K562 (cell line): ENCODE results near the gene ADGRG1. TPM values are rescaled to one million over a fixed set of nuclear protein-coding genes. Genes with fewer than 3 reads are reported as not detected.

ENCODE experiments used
- COPS2 ChIP-seq: fragments of 450-650 bp; conservative IDR thresholded peaks from 2 replicates; pipeline ENCODE4 v1.6.1; 2016; ENCODE audit warnings: mild to moderate bottlenecking, moderate library complexity
- DPF2 ChIP-seq: fragments of 450-650 bp; IDR thresholded peaks from 2 replicates; pipeline ENCODE4 v1.6.1; 2016
- FOSL1 ChIP-seq: fragments of 200-800 bp; sonication (Bioruptor generic); conservative IDR thresholded peaks from 2 replicates; pipeline ENCODE4 v1.6.1; 2016; ENCODE audit warnings: missing genetic modification characterization, missing compliant biosample characterization
- KLF13 ChIP-seq: fragments of 450-650 bp; IDR thresholded peaks from 2 replicates; pipeline ENCODE4 v1.6.1; 2016; ENCODE audit warnings: missing genetic modification characterization, low read depth, mild to moderate bottlenecking, missing compliant biosample characterization, moderate library complexity, borderline replicate concordance
- NFE2 ChIP-seq: IDR thresholded peaks from 2 replicates; pipeline ENCODE4 v1.6.1; 2014; ENCODE audit warnings: antibody characterized with exemption, low read depth
- POU5F1 ChIP-seq: fragments of 150-350 bp; IDR thresholded peaks from 2 replicates; pipeline ENCODE4 v1.6.1; 2014; ENCODE audit warnings: borderline replicate concordance, low read length, low read depth, mild to moderate bottlenecking; ENCODE audit not compliant: partially characterized antibody
- PTTG1 ChIP-seq: fragments of 450-650 bp; IDR thresholded peaks from 2 replicates; pipeline ENCODE4 v1.6.1; 2016; ENCODE audit warnings: low read depth, mild to moderate bottlenecking, missing genetic modification characterization, missing compliant biosample characterization
- RFX5 ChIP-seq: IDR thresholded peaks from 2 replicates; pipeline ENCODE4 v1.6.1; 2011; ENCODE audit warnings: low read depth, mild to moderate bottlenecking, improper control_type of control experiment, low read length
- SREBF1 ChIP-seq: fragments of 150-350 bp; IDR thresholded peaks from 2 replicates; pipeline ENCODE4 v1.6.1; 2014; ENCODE audit warnings: antibody characterized with exemption, low read depth, low read length, borderline replicate concordance
- TAF9B ChIP-seq: fragments of 450-650 bp; IDR thresholded peaks from 2 replicates; pipeline ENCODE4 v1.6.1; 2018; ENCODE audit warnings: mild to moderate bottlenecking; ENCODE audit not compliant: partially characterized antibody
- ZBTB1 ChIP-seq: sonication (generic); formaldehyde crosslinking; IDR thresholded peaks from 2 replicates; pipeline ENCODE4 v1.8.1; 2023; ENCODE audit warnings: missing genetic modification reagents, low read depth, mild to moderate bottlenecking, borderline replicate concordance
- ZBTB17 ChIP-seq: fragments of 450-650 bp; formaldehyde crosslinking; IDR thresholded peaks from 2 replicates; pipeline ENCODE4 v1.4.0; 2020; ENCODE audit warnings: mild to moderate bottlenecking
- ZNF197 ChIP-seq: fragments of 200-800 bp; sonication (Bioruptor generic); IDR thresholded peaks from 2 replicates; pipeline ENCODE4 v1.6.1; 2016; ENCODE audit warnings: low read depth, missing genetic modification characterization, missing compliant biosample characterization
- ZNF316 ChIP-seq: fragments of 450-650 bp; IDR thresholded peaks from 2 replicates; pipeline ENCODE4 v1.6.1; 2016
- ZNF589 ChIP-seq: fragments of 200-800 bp; sonication (Bioruptor generic); IDR thresholded peaks from 2 replicates; pipeline ENCODE4 v1.6.1; 2016; ENCODE audit warnings: low read depth, missing genetic modification characterization, missing compliant biosample characterization
- ZNF668 ChIP-seq: fragments of 250-450 bp; sonication (Bioruptor Pico); IDR thresholded peaks from 2 replicates; pipeline ENCODE4 v1.8.0; 2022; ENCODE audit warnings: mild to moderate bottlenecking, inconsistent platforms
- polyA plus RNA-seq, 8 experiments: library from polyadenylated mRNA; depleted of rRNA in 4 of 8; stranded (reverse) in 5 of 8; unstranded in 3 of 8; fragments of >200 nt; fragmentation: Nextera tagmentation in 2 of 8; fragmentation: Illumina TruSeq in 1 of 8; extraction: Ambion mirVana in 2 of 8; extraction: Trizol in 1 of 8; gene quantifications; 2 replicates each; pipeline versions ENCODE4 v1.2.1 to v1.2.3, GENCODE V29; 2011 to 2014; ENCODE audit warnings: inconsistent platforms in 1 of 8, missing spikeins in 1 of 8
- total RNA-seq, 7 experiments: library from RNA; depleted of rRNA in 6 of 7; stranded (reverse); fragments of >200 nt in 6 of 7; fragmentation: Illumina TruSeq in 2 of 7; extraction: Trizol in 2 of 7; gene quantifications; 2 replicates each; pipeline versions ENCODE4 v1.2.1 to v1.2.3, GENCODE V29; 2011 to 2021; ENCODE audit warnings: low replicate concordance in 1 of 7
- TF ChIP-seq, protein P1 (sequence below): sonication (generic); formaldehyde crosslinking; IDR thresholded peaks from 2 replicates; pipeline ENCODE4 v1.8.0; 2022; ENCODE audit warnings: mild to moderate bottlenecking, missing genetic modification reagents, borderline replicate concordance
- TF ChIP-seq, protein P2 (sequence below): fragments of 150-350 bp; conservative IDR thresholded peaks from 2 replicates; pipeline ENCODE4 v1.6.1; 2014; ENCODE audit warnings: low read length
- TF ChIP-seq, protein P3 (sequence below): sonication (generic); formaldehyde crosslinking; IDR thresholded peaks from 2 replicates; pipeline ENCODE4 v1.9.0; 2022; ENCODE audit warnings: mild to moderate bottlenecking, missing genetic modification reagents
- TF ChIP-seq, protein P4 (sequence below): fragments of 450-650 bp; IDR thresholded peaks from 2 replicates; pipeline ENCODE4 v1.6.1; 2014; ENCODE audit warnings: low read depth, mild to moderate bottlenecking, moderate library complexity, borderline replicate concordance

ADGRG1 gene
- total and polyA plus RNA-seq, 9 of the 15 experiments (the other 6 are each of a cell fraction or from before 2014, with no cell fraction given), result 0.04 to 0.31 (median 0.16) TPM; not detected in 6

DNA sequence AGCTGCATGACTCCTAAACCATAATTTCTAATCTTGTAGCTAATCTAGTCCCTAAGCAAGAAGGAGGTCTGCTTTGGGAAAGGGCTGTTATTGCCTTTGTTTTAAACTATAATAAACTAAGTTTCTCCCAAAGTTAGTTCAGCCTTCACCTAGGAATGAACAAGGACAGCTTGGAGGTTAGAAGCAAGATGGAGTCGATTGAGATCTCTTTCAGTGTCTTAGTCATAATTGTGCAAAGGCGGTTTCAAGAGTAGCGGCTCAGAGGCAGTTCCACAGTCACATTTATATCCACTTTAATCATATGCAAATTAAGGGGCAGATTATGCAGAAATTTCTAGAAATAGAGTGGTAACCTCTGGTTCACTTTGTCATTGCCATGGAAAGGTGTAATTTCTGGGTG lies 83.6 kb downstream of the ADGRG1 start (continued):
- TF ChIP-seq, protein P1, sequence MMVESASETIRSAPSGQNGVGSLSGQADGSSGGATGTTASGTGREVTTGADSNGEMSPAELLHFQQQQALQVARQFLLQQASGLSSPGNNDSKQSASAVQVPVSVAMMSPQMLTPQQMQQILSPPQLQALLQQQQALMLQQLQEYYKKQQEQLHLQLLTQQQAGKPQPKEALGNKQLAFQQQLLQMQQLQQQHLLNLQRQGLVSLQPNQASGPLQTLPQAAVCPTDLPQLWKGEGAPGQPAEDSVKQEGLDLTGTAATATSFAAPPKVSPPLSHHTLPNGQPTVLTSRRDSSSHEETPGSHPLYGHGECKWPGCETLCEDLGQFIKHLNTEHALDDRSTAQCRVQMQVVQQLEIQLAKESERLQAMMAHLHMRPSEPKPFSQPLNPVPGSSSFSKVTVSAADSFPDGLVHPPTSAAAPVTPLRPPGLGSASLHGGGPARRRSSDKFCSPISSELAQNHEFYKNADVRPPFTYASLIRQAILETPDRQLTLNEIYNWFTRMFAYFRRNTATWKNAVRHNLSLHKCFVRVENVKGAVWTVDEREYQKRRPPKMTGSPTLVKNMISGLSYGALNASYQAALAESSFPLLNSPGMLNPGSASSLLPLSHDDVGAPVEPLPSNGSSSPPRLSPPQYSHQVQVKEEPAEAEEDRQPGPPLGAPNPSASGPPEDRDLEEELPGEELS (CRISPR knock-in tag), result no peak
- TF ChIP-seq SREBF1 (no peak), COPS2 (no peak), DPF2 (no peak), PTTG1 (no peak), NFE2 (no peak), ZBTB1 (CRISPR knock-in tag) (no peak), ZNF197 (no peak), RFX5 (no peak), ZNF668 (CRISPR knock-in tag) (no peak), ZBTB17 (CRISPR knock-in tag) (peak; percentile 64; the same call in 1 of the 2 replicates), ZNF589 (CRISPR knock-in tag) (0 out of 2 replicates have a peak, but pooled peaks have one; percentile 35), KLF13 (tag) (no peak), TAF9B (no peak), POU5F1 (no peak), ZNF316 (no peak), FOSL1 (tag) (peak; percentile 77)
- TF ChIP-seq, protein P2, sequence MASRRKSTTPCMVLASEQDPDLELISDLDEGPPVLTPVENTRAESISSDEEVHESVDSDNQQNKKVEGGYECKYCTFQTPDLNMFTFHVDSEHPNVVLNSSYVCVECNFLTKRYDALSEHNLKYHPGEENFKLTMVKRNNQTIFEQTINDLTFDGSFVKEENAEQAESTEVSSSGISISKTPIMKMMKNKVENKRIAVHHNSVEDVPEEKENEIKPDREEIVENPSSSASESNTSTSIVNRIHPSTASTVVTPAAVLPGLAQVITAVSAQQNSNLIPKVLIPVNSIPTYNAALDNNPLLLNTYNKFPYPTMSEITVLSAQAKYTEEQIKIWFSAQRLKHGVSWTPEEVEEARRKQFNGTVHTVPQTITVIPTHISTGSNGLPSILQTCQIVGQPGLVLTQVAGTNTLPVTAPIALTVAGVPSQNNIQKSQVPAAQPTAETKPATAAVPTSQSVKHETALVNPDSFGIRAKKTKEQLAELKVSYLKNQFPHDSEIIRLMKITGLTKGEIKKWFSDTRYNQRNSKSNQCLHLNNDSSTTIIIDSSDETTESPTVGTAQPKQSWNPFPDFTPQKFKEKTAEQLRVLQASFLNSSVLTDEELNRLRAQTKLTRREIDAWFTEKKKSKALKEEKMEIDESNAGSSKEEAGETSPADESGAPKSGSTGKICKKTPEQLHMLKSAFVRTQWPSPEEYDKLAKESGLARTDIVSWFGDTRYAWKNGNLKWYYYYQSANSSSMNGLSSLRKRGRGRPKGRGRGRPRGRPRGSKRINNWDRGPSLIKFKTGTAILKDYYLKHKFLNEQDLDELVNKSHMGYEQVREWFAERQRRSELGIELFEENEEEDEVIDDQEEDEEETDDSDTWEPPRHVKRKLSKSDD, result no peak
- TF ChIP-seq, protein P3, sequence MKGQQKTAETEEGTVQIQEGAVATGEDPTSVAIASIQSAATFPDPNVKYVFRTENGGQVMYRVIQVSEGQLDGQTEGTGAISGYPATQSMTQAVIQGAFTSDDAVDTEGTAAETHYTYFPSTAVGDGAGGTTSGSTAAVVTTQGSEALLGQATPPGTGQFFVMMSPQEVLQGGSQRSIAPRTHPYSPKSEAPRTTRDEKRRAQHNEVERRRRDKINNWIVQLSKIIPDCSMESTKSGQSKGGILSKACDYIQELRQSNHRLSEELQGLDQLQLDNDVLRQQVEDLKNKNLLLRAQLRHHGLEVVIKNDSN (CRISPR knock-in tag), result no peak
- TF ChIP-seq, protein P4, sequence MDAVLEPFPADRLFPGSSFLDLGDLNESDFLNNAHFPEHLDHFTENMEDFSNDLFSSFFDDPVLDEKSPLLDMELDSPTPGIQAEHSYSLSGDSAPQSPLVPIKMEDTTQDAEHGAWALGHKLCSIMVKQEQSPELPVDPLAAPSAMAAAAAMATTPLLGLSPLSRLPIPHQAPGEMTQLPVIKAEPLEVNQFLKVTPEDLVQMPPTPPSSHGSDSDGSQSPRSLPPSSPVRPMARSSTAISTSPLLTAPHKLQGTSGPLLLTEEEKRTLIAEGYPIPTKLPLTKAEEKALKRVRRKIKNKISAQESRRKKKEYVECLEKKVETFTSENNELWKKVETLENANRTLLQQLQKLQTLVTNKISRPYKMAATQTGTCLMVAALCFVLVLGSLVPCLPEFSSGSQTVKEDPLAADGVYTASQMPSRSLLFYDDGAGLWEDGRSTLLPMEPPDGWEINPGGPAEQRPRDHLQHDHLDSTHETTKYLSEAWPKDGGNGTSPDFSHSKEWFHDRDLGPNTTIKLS, result no peak
